ENCODE data around the gene NTN1. TPM values are rescaled to one million over a fixed set of nuclear protein-coding genes. Genes with fewer than 3 reads are reported as not detected.

NTN1 gene
- total and polyA plus RNA-seq, 9 donors = 0.28 to 12.5 (median 1.8) TPM

- TF ChIP-seq POLR2A (IDR thresholded peaks at IDR 0.05) (no peak), CTCF (IDR thresholded peaks at IDR 0.05) (no peak), EP300 (IDR thresholded peaks at IDR 0.05) (no peak)
- Histone ChIP-seq H3K27me3 (no peaks in the 10 kb centered on the region), H3K27ac (no peak overlapping the region), H3K4me1 (ENCODE audit: insufficient read depth) (peaks cover 3% of the 10 kb centered on the region), H3K4me3 (no peak overlapping the region), H3K36me3 (no peaks in the 10 kb centered on the region), H3K9me3 (no peaks in the 10 kb centered on the region)
- no peak for DNase-seq
- 82 to 92% (median 91%) methylated on average over 5 of the region's 5 CpGs for WGBS, 3 donors
- intact Hi-C loops (cut with DNase I) = loop anchor here in 1 of 4 donors (10.0 kb wide), 1 partner anchor 62 kb away; no protein-coding TSS in a partner anchor
These were observed 181.2 kb downstream of the NTN1 start for GRCh38 chr17:9202532-9202931.

- no peaks in the 10 kb centered on the region for H3K9me3 ChIP-seq
- no peak for DNase-seq
- peaks cover 3% of the 10 kb centered on the region for H3K4me1 ChIP-seq (ENCODE audit: insufficient read depth)
- H3K4me3 ChIP-seq = no peak overlapping the region
- TF ChIP-seq EP300 (IDR thresholded peaks at IDR 0.05) = no peak
- no peak for TF ChIP-seq POLR2A (IDR thresholded peaks at IDR 0.05)
- TF ChIP-seq CTCF (IDR thresholded peaks at IDR 0.05) = no peak
- 68 to 76% (median 72%) methylated on average over 3 of the region's 3 CpGs for WGBS, 3 donors
- H3K27me3 ChIP-seq = no peaks in the 10 kb centered on the region
- H3K36me3 ChIP-seq = no peaks in the 10 kb centered on the region
- H3K27ac ChIP-seq = no peak overlapping the region
- intact Hi-C loops (cut with DNase I) = loop anchor here in 1 of 4 donors (10.0 kb wide), 1 partner anchor 61 kb away; no protein-coding TSS in a partner anchor
These were observed 182.6 kb downstream of the NTN1 start for GRCh38 chr17:9203771-9204425.

- WGBS, 3 donors = 92 to 95% (median 93%) methylated on average over 5 of the region's 5 CpGs
- no peak for TF ChIP-seq POLR2A (IDR thresholded peaks at IDR 0.05)
- TF ChIP-seq CTCF (IDR thresholded peaks at IDR 0.05) = no peak
- TF ChIP-seq EP300 (IDR thresholded peaks at IDR 0.05) = no peak
- no peaks in the 10 kb centered on the region for H3K27me3 ChIP-seq
- no peaks in the 10 kb centered on the region for H3K9me3 ChIP-seq
- intact Hi-C loops (cut with DNase I) = loop anchor here in 1 of 4 donors (10.0 kb wide), 1 partner anchor 60 kb away; no protein-coding TSS in a partner anchor
- H3K36me3 ChIP-seq = no peaks in the 10 kb centered on the region
- no peak overlapping the region for H3K27ac ChIP-seq
- DNase-seq = no peak
- H3K4me3 ChIP-seq = no peak overlapping the region
- H3K4me1 ChIP-seq (ENCODE audit: insufficient read depth) = peaks cover 3% of the 10 kb centered on the region
These were observed 183.5 kb downstream of the NTN1 start for GRCh38 chr17:9204637-9205329.

GRCh38 chr17:9205520-9206409 lies 184.5 kb downstream of the NTN1 start:
- intact Hi-C loops (cut with DNase I) = loop anchor here in 1 of 4 donors (10.0 kb wide), 1 partner anchor 59 kb away; no protein-coding TSS in a partner anchor
- no peak overlapping the region for H3K27ac ChIP-seq
- no peak overlapping the region for H3K4me3 ChIP-seq

More at GRCh38 chr17:9205520-9206409, 184.5 kb downstream of the NTN1 start:
- H3K4me1 ChIP-seq (ENCODE audit: insufficient read depth) = peaks cover 3% of the 10 kb centered on the region
- no peak for DNase-seq
- no peaks in the 10 kb centered on the region for H3K9me3 ChIP-seq
- no peaks in the 10 kb centered on the region for H3K36me3 ChIP-seq
- no peaks in the 10 kb centered on the region for H3K27me3 ChIP-seq
- TF ChIP-seq CTCF (IDR thresholded peaks at IDR 0.05) (no peak), POLR2A (IDR thresholded peaks at IDR 0.05) (no peak), EP300 (IDR thresholded peaks at IDR 0.05) (no peak)
- WGBS, 3 donors = 78 to 82% (median 81%) methylated on average over 14 of the region's 14 CpGs

Data from ovary (tissue), 9 donors.